Measurements from ENCODE around the gene RFXANK.

The RFXANK gene

GRCh38 chr19:19250196-19250801 lies 58.2 kb downstream of the RFXANK start:
- no peak for TF ChIP-seq CTCF (IDR thresholded peaks at IDR 0.05; ENCODE audit: low read length, missing control alignments)
- H3K4me3 ChIP-seq (replicated peaks; ENCODE audit: low read depth, low read length) = no peak overlapping the region

More at GRCh38 chr19:19250196-19250801, 58.2 kb downstream of the RFXANK start:
- DNase-seq (ENCODE audit: low read depth) = no peak

Measured in fibroblast of pulmonary artery (primary cell).